ENCODE measurements around the gene SLC15A3. TPM values are rescaled to one million over a fixed set of nuclear protein-coding genes. Genes with fewer than 3 reads are reported as not detected.
A peak's percentile ranks its signal among the peaks of the same experiment; 100 is the strongest.
"Not testable (repeated sequence)": the region's sequence is repeated elsewhere in the genome, so short reads cannot be mapped to it uniquely, and the experiment has no call there.

The SLC15A3 gene
- total RNA-seq, 1 donor from 2014 or later: 21.5 TPM

GRCh38 chr11:60917267-60917666 lies 34.7 kb downstream of the SLC15A3 start:
- DNase-seq (ENCODE audit: extremely low read depth, low read depth, low spot score): no peak

DNA sequence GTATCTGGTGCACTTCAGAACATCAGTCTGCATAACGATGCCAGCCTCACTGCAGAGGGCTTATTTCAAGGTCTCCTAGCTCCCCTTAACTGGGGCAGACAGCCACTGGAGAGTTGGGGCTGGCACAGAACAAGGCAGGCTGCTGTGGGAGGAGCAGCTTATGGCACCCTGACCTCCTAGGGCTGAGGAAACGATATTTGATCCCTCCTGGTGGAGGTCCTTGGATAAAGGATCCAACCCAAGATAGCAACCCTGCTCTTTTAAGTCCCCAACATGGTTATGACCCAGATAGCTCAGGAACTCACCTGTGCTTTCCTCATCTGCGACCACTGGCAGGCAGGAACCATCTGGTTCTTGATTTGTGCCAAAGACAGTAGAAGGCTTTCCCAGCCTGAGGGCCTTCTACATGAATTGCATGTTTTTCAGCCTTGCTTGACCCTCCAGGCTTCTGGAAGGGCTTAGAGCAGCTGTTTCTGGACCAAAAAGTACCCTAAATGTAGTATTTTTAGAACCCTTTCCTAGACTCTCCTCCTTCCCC lies 35.2 kb downstream of the SLC15A3 start:
- no peak for DNase-seq (ENCODE audit: extremely low read depth, low read depth, low spot score)

DNA sequence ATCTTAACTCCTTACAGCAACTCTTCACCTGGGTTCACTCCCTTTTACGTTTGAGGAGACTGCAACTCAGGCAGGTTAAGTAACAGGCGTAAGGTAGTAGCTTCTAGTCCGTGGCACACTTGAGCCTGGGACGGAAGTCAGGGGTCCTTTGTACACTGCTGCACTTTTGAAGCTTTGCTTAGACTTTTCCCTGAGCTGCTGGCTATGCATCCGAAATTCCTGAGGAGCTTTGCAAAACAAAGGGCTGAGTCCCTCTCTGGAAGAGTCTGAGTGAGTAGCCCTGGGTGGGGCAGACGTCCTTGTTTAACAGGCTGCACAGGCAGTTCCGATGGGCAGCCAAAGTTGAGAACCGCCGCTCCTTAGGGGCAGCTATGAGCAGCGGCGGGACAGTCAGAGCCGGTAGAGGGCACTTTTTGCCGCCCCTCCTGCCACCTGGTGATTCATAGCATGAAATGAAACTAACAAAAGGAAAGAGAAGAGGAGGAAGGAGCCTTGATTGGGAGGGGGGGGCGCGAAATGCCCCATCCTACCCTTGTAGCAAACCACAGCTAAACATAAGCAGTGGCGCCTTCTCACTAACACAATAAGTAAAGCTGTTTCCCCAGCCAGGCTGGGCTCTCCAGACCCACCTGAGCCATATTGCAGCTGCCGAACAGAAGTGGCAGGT lies 36.6 kb downstream of the SLC15A3 start:
- DNase-seq (ENCODE audit: extremely low read depth, low read depth, low spot score): no peak

DNA sequence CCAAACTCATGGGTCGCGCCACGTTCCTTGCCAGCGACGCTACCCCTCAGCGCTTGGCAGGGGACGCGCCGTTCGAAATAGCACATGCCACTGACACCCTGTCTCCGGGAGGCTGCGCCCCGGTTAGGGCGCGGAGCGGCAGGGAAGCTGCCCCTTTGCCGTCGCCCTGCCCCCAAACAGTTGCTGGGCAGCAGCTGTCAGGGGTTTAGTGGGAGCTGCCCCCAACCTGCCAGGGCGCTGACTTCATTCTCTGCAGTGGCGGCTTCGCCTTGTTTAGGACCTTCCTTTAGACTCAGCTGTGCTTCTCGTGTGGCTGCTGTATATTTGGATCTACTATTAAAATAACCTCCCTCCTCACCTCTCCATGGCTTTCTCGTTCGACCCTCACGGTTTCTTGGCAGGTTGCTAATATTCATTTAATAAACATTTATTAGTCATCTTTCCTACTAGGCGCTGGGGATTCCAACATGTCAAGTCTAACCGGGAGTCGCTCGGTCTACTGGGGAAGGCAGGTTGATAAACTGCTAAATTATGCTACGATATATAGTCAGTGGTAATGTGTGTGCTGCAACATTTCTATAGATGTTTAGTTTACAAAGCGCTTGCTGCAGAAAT lies 37.2 kb downstream of the SLC15A3 start:
- no peak for DNase-seq (ENCODE audit: extremely low read depth, low read depth, low spot score)

GRCh38 chr11:60913793-60914632 lies 38.0 kb downstream of the SLC15A3 start, which contains the start of gene TMEM109:
Gene TMEM109 (plus strand): TSS chr11:60914158. CDS start chr11:60919694, 5,536 bp downstream.
- peak; percentile 92 for DNase-seq (ENCODE audit: extremely low read depth, low read depth, low spot score)

DNA sequence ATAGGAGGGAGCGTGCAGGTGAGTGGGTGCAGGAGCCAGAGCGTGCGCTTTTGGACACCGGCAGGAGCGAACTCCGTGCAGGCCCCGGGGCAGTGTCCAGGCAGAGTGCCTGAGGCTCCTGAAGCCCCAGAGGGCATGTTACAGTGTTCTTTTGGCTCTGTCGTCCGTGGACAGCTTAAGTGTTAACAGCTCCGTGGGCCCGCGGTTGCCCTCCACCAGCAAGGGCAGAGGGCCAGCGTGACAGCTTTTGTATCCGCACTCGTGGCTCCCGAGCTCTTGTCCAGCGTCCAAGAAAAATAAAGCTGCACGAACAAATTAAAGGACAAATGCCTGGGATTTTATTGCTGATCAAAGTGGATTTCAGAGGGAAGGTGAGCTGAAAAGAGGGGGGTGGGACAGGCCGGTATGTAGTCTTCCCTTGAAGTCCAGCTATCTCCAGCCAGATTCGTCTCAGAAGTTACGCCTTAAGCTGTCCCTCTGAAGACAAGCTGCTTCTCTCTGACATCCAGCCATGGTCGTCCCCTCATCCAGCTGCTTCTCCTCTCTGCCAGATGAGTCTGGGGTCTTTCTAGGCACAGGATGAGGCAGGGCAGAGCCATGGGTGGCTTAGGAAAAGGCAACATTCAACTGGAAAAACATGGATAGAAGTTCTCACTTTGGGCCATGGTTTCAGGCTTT lies 39.0 kb downstream of the SLC15A3 start:
- no peak for DNase-seq (ENCODE audit: extremely low read depth, low read depth, low spot score)

DNA sequence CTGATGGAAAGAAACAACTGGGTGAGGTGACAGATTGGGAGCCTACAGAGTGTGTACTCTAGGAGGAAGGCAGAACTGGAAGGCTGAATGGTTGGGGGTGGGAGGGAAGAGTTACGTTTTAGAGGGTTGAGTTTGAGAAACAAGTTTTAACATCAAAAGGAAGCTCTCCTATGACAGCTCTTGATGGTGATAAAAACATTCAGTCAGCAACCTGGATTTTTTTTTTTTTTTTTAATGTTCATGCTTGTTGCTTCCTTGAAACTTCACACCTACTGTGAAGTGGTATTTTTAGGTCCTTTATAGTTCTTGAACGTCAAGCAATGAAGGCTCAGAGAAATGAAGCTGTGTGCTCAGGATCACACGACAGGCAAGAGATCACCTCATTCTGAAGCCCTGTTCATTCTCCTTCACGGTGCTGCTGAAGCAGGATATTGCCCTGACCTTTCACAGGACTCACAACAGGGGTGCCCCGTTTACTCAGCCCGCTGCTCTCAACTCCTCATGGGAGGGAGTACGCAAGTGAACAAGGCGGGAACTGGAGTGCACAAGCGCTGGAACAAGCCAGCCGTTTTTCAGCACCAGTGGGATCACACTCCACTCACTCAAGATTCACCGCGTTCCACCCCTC lies 39.6 kb downstream of the SLC15A3 start:
- DNase-seq (ENCODE audit: extremely low read depth, low read depth, low spot score): no peak

GRCh38 chr11:60910711-60911380 lies 41.1 kb downstream of the SLC15A3 start:
- no peak for DNase-seq (ENCODE audit: extremely low read depth, low read depth, low spot score)

- no peak for DNase-seq (ENCODE audit: extremely low read depth, low read depth, low spot score)
Measured at GRCh38 chr11:60910281-60910687, 41.7 kb downstream of the SLC15A3 start.

GRCh38 chr11:60909680-60910280 lies 42.2 kb downstream of the SLC15A3 start:
- not testable (repeated sequence) for DNase-seq (ENCODE audit: extremely low read depth, low read depth, low spot score)

DNA sequence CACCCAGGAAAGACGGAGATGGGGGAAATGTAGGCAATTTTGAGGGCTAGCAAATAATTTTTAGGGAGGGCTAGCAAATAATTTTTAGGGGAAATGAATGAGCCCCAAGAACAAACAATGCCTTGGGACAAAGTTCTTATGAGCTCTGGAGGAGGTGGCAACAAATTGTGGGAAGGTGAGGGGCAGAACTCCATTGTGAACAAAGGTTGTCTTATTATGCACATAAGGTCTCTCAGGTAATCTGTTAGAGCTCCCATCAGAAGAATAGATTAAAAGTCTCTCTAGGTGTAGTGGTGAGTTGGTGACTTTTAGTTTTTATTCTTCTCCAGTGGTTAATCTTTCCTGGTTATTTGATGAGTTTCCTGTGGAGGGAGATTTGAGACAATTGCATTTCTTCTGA lies 43.2 kb downstream of the SLC15A3 start:
- no peak for DNase-seq (ENCODE audit: extremely low read depth, low read depth, low spot score)

DNA sequence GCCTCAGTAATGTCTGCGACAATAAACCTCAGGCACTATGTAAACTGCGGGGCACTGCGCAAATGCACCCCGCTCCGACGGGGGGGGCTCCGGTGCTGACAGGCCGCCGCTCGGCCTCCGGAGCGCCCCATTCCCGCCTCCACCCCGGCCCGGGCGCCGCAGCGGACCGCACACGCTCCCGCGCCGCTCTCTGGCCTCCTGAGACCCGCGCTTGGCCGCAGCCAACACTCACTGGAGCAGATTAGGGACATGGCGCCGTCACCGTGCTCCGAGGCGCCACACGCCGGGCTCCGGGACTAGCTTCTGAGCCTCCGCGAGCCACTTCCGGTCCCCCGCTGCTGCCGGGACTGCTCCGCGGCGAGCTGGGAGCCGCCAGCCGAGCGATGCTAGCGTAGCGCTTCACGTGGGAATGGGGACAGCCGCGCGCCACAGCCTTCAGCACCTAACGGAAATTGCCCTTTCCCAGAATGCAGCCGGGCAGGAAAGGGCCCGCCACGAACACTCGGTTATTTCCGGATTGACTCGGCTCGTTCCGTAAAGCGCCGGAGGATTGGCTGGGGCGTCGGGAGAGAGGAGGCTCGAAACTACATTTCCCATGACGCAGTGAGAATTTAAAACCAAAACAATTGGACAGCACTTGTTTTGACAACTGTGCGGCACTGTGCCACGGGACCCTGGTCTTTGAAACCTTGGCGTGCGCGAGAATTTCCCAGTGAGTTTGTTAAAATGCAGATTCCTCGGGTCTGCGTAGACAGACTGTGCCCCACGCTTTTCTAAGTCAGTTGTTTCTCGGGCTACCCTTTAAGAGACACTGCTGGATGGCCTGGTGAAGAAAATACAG lies 45.6 kb downstream of the SLC15A3 start, which contains the start of gene PRPF19:
Gene PRPF19 (minus strand): TSS at position 454 of the 841 bp plus-strand sequence. CDS start 203 bp downstream, at position 251.
- peak; percentile 87 for DNase-seq (ENCODE audit: extremely low read depth, low read depth, low spot score)

DNA sequence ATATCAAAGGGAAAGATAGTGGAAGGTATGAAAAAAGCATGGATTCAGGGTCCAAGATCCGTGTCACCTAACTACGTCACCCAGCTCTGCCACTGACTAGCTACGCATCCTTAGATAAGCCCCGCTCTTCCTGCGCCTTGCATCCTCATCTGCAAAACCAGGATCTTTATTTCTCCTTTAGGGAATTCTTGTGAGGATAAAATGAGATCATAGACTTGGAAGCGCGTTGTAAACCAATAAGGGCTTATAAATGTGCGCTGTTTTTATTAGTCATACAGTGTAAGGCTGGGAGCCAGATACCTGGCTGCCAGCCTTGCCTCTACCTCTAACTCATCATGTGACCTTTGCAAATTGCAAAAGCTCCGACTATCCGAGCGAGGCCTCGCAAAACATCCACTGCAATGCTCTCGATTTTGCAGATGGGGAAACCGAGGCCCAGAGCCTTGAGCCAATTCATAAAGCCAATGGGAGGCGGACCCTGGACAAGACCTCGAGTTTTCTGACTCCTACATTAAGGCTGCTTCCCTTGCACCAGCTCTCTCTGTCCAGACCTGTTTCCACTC lies 46.3 kb downstream of the SLC15A3 start:
- no peak for DNase-seq (ENCODE audit: extremely low read depth, low read depth, low spot score)

DNA sequence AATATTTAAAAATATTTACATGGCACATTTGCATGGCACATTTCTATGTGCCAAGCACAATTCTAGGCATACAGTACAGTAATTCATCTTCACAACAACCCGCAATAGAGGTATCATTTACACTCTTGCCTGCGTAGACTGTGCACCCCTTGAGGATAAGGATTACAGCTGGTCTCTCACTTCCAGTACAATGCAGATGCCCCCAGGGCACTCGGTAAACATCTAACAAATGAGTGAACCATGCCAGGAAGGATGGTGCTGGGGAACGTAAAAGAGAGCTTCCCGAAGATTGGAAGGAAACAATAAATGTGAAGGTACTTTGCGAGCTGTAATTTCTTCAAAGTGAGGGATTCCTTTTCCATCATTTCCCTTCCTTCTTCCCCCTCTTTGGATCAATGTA lies 46.9 kb downstream of the SLC15A3 start:
- DNase-seq (ENCODE audit: extremely low read depth, low read depth, low spot score): no peak

GRCh38 chr11:60902625-60903024 lies 49.4 kb downstream of the SLC15A3 start:
- no peak for DNase-seq (ENCODE audit: extremely low read depth, low read depth, low spot score)

- no peak for DNase-seq (ENCODE audit: extremely low read depth, low read depth, low spot score)
Measured at GRCh38 chr11:60900673-60901404, 51.1 kb downstream of the SLC15A3 start.

DNA sequence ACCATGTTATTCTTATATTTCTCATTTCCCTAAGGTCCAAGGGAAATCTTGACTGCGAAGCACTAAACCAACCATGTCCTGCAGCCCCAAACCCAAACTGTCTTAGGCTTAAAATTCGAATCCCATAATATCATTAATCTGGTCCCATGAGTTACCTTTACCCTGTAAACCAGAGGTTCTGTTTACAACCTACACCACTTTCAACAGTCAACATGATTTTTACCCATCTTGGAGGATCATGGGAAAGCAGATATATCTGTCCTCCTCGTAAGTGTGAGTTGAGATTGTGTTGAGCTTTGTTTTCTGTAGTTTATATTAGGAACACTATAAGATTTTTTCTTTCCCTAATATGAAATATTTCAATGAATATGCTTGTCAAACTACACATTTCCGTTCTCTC lies 52.0 kb downstream of the SLC15A3 start:
- no peak for DNase-seq (ENCODE audit: extremely low read depth, low read depth, low spot score)

Data from glomerular endothelial cell (primary cell).